H1 (cell line): ENCODE data around the gene PTCHD1. TPM values are rescaled to one million over a fixed set of nuclear protein-coding genes. Genes with fewer than 3 reads are reported as not detected.

Source experiments
- CTCF ChIA-PET: fragments of 300-600 bp; sonication (Branson Sonifier 250); formaldehyde crosslinking; loops from one replicate; lab custom pipeline; 2021; ENCODE audit not compliant: partially characterized antibody; lab: Charles Lee
- POLR2A ChIA-PET: fragments of 300-600 bp; sonication (Branson Sonifier 250); formaldehyde crosslinking; loops from one replicate; lab custom pipeline; 2021; ENCODE audit warnings: inconsistent platforms; ENCODE audit not compliant: partially characterized antibody; lab: Charles Lee
- DNase-seq, 2 experiments: peaks; one replicate each; pipeline versions ENCODE4 v3.0.0 to v3.0.0-alpha.2; 2010 to 2022; ENCODE audit warnings: low spot score in 2 of 2, low read depth in 1 of 2, mixed read lengths in 1 of 2
- FAIRE-seq: peaks from 2 replicates; lab custom pipeline; 2011; peaks lifted over from hg19 to GRCh38; lab: Jason Lieb, UNC
- H2AFZ ChIP-seq: 2 replicates; pipeline ENCODE4 v1.8.1; 2012; ENCODE audit warnings: low read length, inconsistent platforms
- H2AK5ac ChIP-seq: 2 replicates; pipeline ENCODE4 v1.6.1; 2013; ENCODE audit warnings: low read depth, low read length
- H2BK120ac ChIP-seq: replicated peaks from 2 replicates; pipeline ENCODE3; 2013; ENCODE audit warnings: low read depth, low read length, inconsistent platforms
- H2BK12ac ChIP-seq: 2 replicates; pipeline ENCODE4 v1.6.1; 2013; ENCODE audit warnings: low read depth, low read length
- H2BK15ac ChIP-seq: 2 replicates; pipeline ENCODE4 v1.6.1; 2013; ENCODE audit warnings: low read length
- H2BK20ac ChIP-seq: 2 replicates; pipeline ENCODE4 v1.6.1; 2013; ENCODE audit warnings: low read length
- H2BK5ac ChIP-seq: 2 replicates; pipeline ENCODE4 v1.6.1; 2013; ENCODE audit warnings: low read depth, low read length
- H3K14ac ChIP-seq: 2 replicates; pipeline ENCODE4 v1.6.1; 2013; ENCODE audit warnings: inconsistent platforms; ENCODE audit not compliant: insufficient read length
- H3K18ac ChIP-seq: 2 replicates; pipeline ENCODE4 v1.6.1; 2013; ENCODE audit warnings: low read length; ENCODE audit errors: extremely low read depth
- H3K23ac ChIP-seq: 2 replicates; pipeline ENCODE4 v1.6.1; 2013; ENCODE audit warnings: inconsistent platforms; ENCODE audit not compliant: insufficient read length
- H3K23me2 ChIP-seq: 2 replicates; pipeline ENCODE4 v1.6.1; 2013; ENCODE audit warnings: low read depth, low read length
- H3K27ac ChIP-seq: 2 replicates; pipeline ENCODE4 v1.6.1; 2011; ENCODE audit warnings: low read depth, low read length, inconsistent platforms
- H3K27me3 ChIP-seq, 4 experiments: replicated peaks in 1 of 4; 1 replicate in 1 of 4; 2 replicates in 3 of 4; pipeline versions ENCODE4 v1.6.1 to v1.8.1; 2011 to 2013; ENCODE audit warnings: low read length in 3 of 4, mild to moderate bottlenecking in 3 of 4, inconsistent platforms in 2 of 4, mixed read lengths in 2 of 4, moderate library complexity in 1 of 4; ENCODE audit not compliant: control insufficient read depth in 3 of 4, insufficient read depth in 3 of 4; ENCODE audit errors: extremely low read depth in 1 of 4
- H3K36me3 ChIP-seq, 4 experiments: 2 replicates each; pipeline versions ENCODE4 v1.6.1 to v1.8.1; 2011 to 2013; ENCODE audit warnings: mild to moderate bottlenecking in 4 of 4, low read length in 3 of 4, moderate library complexity in 2 of 4, control low read depth in 1 of 4, inconsistent platforms in 1 of 4; ENCODE audit not compliant: insufficient read depth in 4 of 4, control insufficient read depth in 2 of 4
- H3K4ac ChIP-seq: replicated peaks from 2 replicates; pipeline ENCODE3; 2013; ENCODE audit warnings: low read length, low read depth, mixed read lengths, inconsistent platforms; ENCODE audit not compliant: insufficient read length
- H3K4me1 ChIP-seq, 4 experiments: replicated peaks in 1 of 4; 1 replicate in 1 of 4; 2 replicates in 3 of 4; pipeline versions ENCODE4 v1.6.1 to v1.8.1; 2011 to 2013; ENCODE audit warnings: low read length in 3 of 4, inconsistent platforms in 2 of 4, mixed read lengths in 1 of 4; ENCODE audit not compliant: insufficient read depth in 4 of 4, control insufficient read depth in 3 of 4
- H3K4me2 ChIP-seq, 2 experiments: 2 replicates each; pipeline versions ENCODE4 v1.6.1 to v1.8.1; 2011 to 2013; ENCODE audit warnings: low read depth in 2 of 2, low read length in 2 of 2, control low read depth in 1 of 2, inconsistent platforms in 1 of 2, mild to moderate bottlenecking in 1 of 2; ENCODE audit not compliant: insufficient read depth in 1 of 2
- H3K4me3 ChIP-seq, 4 experiments: fragments of 200-600, 300-600 bp in 1 of 4; sonication (generic), shearing (Covaris generic), sonication (Bioruptor Twin) in 1 of 4; 2 replicates each; pipeline versions ENCODE4 v1.5.1 to v1.8.1; 2011 to 2016; ENCODE audit warnings: low read length in 4 of 4, low read depth in 3 of 4, control low read depth in 2 of 4, inconsistent platforms in 2 of 4, mild to moderate bottlenecking in 2 of 4, mixed read lengths in 1 of 4, moderate library complexity in 1 of 4; ENCODE audit not compliant: insufficient read depth in 2 of 4; ENCODE audit errors: extremely low read depth in 1 of 4
- H3K56ac ChIP-seq: replicated peaks from 2 replicates; pipeline ENCODE3; 2013; ENCODE audit warnings: low read depth, mild to moderate bottlenecking, mixed read lengths, low read length, inconsistent platforms; ENCODE audit not compliant: insufficient read length
- H3K79me1 ChIP-seq: 2 replicates; pipeline ENCODE4 v1.6.1; 2013; ENCODE audit warnings: low read depth, low read length, control low read depth
- H3K79me2 ChIP-seq, 2 experiments: 2 replicates each; pipeline versions ENCODE4 v1.6.1 to v1.8.1; 2012 to 2013; ENCODE audit warnings: low read length in 2 of 2, mild to moderate bottlenecking in 2 of 2, inconsistent platforms in 1 of 2; ENCODE audit not compliant: insufficient read depth in 2 of 2, control insufficient read depth in 1 of 2
- H3K9ac ChIP-seq, 4 experiments: replicated peaks in 1 of 4; 1 replicate in 1 of 4; 2 replicates in 3 of 4; pipeline versions ENCODE4 v1.6.1 to v1.8.1; 2011 to 2013; ENCODE audit warnings: low read depth in 3 of 4, low read length in 3 of 4, control low read depth in 2 of 4, mild to moderate bottlenecking in 2 of 4, moderate library complexity in 2 of 4, inconsistent platforms in 1 of 4; ENCODE audit errors: extremely low read depth in 1 of 4
- H3K9me3 ChIP-seq, 2 experiments: 2 replicates each; pipeline versions ENCODE4 v1.6.1 to v1.8.1; 2012 to 2013; ENCODE audit warnings: mild to moderate bottlenecking in 2 of 2, moderate library complexity in 2 of 2, control low read depth in 1 of 2, inconsistent platforms in 1 of 2, low read depth in 1 of 2, low read length in 1 of 2, mixed read lengths in 1 of 2; ENCODE audit not compliant: insufficient read depth in 2 of 2
- H4K20me1 ChIP-seq, 2 experiments: replicated peaks in 1 of 2; 2 replicates each; pipeline versions ENCODE3 to v1.8.1; 2011 to 2013; ENCODE audit warnings: inconsistent platforms in 2 of 2, low read length in 2 of 2, mild to moderate bottlenecking in 1 of 2; ENCODE audit not compliant: insufficient read depth in 2 of 2, control insufficient read depth in 1 of 2
- H4K5ac ChIP-seq: 2 replicates; pipeline ENCODE4 v1.6.1; 2013; ENCODE audit warnings: low read length, low read depth, mixed read lengths, inconsistent platforms; ENCODE audit not compliant: insufficient read length
- H4K8ac ChIP-seq: 2 replicates; pipeline ENCODE4 v1.8.0; 2013; ENCODE audit warnings: mild to moderate bottlenecking, moderate library complexity, low read length, inconsistent platforms; ENCODE audit not compliant: insufficient read depth; ENCODE audit errors: extremely low read depth
- H4K91ac ChIP-seq: replicated peaks from 2 replicates; pipeline ENCODE3; 2013; ENCODE audit warnings: low read length, mixed read lengths, inconsistent platforms; ENCODE audit not compliant: insufficient read length
- WGBS, 2 experiments: shearing (Covaris generic) in 1 of 2; methylation state at CpG; one replicate each; pipeline versions ENCODE4 v1.1.6 to v1.1.7; 2013 to 2015; ENCODE audit warnings: low lambda C conversion rate in 2 of 2, mixed read lengths in 2 of 2, inconsistent platforms in 1 of 2, low coverage in 1 of 2, missing lambda C conversion rate in 1 of 2; ENCODE audit not compliant: insufficient replicate concordance in 2 of 2, insufficient coverage in 1 of 2, insufficient read length in 1 of 2; ENCODE audit errors: extremely low coverage in 1 of 2, missing lambda C conversion rate in 1 of 2; 5-methylcytosine and 5-hydroxymethylcytosine counted together
- polyA plus RNA-seq, 7 experiments: library from polyadenylated mRNA; depleted of rRNA in 3 of 7; stranded (reverse) in 5 of 7; unstranded in 2 of 7; fragments of >200 nt in 5 of 7; fragments of 200-250 nt in 2 of 7; gene quantifications; 1 replicate in 5 of 7; 2 replicates in 1 of 7; 4 replicates in 1 of 7; pipeline versions ENCODE4 v1.2.1 to v1.2.3, GENCODE V29; 2011 to 2013; ENCODE audit warnings: missing spikeins in 2 of 7, mixed read lengths in 2 of 7
- total RNA-seq: library from RNA; stranded (reverse); fragmentation: NEBNext Ultra II Directional; extraction: Animal tissue kit (Norgen Biotek cat#: 25700); gene quantifications from 2 replicates; pipeline ENCODE4 v1.2.1, GENCODE V29; 2021

PTCHD1 gene
- total and polyA plus RNA-seq, 2 of the 8 experiments (the other 6 are each of a cell fraction or from before 2014, with no cell fraction given) = 0.53 to 2.4 TPM

GRCh38 chrX:23390979-23391378, 56.3 kb downstream of the PTCHD1 start:
- no peaks in the 10 kb centered on the region for H3K79me2 ChIP-seq
- no peak overlapping the region for H4K5ac ChIP-seq
- H3K4ac ChIP-seq = no peak overlapping the region
- H2BK120ac ChIP-seq = no peak overlapping the region
- H3K9ac ChIP-seq = no peak overlapping the region
- no peak overlapping the region for H3K4me2 ChIP-seq
- CTCF ChIA-PET = no interaction called here
- H3K23ac ChIP-seq = no peak overlapping the region
- H3K4me1 ChIP-seq = peaks cover 0 to 3% (median 0%) of the 10 kb centered on the region in 4 experiments; a peak in 1 of 7 replicates
- no peak overlapping the region for H2AFZ ChIP-seq
- H4K91ac ChIP-seq = no peak overlapping the region
- H2BK12ac ChIP-seq = no peak overlapping the region
- no peak overlapping the region for H3K56ac ChIP-seq
- H2BK5ac ChIP-seq = no peak overlapping the region
- no peaks in the 10 kb centered on the region for H3K79me1 ChIP-seq
- 90% methylated on average over 11 of the region's 11 CpGs; no CpG with 5 or more reads in 1 of the 2 experiments for WGBS, 2 experiments
- POLR2A ChIA-PET = no interaction called here
- FAIRE-seq = no peak
- H3K36me3 ChIP-seq = no peaks in the 10 kb centered on the region
- no peak for DNase-seq
- H3K27ac ChIP-seq = no peak overlapping the region
- no peaks in the 10 kb centered on the region for H4K20me1 ChIP-seq
- H3K23me2 ChIP-seq = no peaks in the 10 kb centered on the region
- H3K14ac ChIP-seq = no peak overlapping the region
- no peak overlapping the region for H3K4me3 ChIP-seq
- H3K27me3 ChIP-seq = no peaks in the 10 kb centered on the region
- H2BK20ac ChIP-seq = no peak overlapping the region
- H3K18ac ChIP-seq = no peak overlapping the region
- no peak overlapping the region for H2AK5ac ChIP-seq
- no peak overlapping the region for H4K8ac ChIP-seq
- H3K9me3 ChIP-seq = no peaks in the 10 kb centered on the region
- no peak overlapping the region for H2BK15ac ChIP-seq
